NCI-H510A (cell line): ENCODE measurements around the gene CD46.

Experiments used
- DNase-seq: peaks from one replicate; lab custom pipeline; 2025; lab: John Stamatoyannopoulos, UW

CD46 gene

GRCh38 chr1:207813946-207814345 lies 62.1 kb downstream of the CD46 start:
- DNase-seq, result no peak

DNA sequence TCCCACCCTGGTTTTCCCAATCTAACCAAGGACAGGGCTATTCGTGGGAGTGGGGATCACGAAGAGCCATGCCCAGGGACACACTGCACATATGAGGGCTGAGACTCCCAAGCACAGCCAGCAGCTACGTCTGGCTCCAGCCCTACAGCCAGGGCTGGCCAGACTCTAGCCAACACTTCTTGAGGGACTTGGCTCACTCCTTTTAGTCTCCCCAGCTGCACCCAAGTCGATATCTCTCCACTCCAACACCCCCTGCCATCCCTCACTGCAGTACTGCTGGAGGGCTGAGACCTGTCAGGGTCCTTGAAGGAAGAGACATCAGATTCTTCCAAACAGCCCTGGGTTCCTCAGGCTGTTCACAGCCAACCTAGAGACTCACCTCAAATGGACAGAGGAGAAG lies 62.6 kb downstream of the CD46 start:
- no peak for DNase-seq

DNA sequence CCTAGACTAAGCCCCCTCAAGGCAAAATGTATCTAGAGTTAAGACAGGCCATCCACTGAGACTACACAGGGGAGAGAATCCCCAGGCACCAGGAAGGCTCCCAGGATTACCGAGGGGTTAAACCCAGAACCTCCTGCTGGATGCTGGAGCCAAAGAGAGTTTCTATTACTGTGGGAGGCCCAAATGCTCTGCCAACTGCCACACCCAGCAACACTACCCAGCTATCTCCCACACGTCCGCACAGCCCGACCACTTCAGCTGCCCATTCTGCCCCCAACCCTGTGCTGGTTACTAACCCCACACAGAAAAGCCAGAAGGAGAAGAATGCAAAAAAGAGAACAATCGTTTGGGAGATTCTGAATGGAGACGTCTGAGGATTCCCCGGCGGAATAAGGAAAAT lies 63.6 kb downstream of the CD46 start:
- DNase-seq, result no peak

DNA sequence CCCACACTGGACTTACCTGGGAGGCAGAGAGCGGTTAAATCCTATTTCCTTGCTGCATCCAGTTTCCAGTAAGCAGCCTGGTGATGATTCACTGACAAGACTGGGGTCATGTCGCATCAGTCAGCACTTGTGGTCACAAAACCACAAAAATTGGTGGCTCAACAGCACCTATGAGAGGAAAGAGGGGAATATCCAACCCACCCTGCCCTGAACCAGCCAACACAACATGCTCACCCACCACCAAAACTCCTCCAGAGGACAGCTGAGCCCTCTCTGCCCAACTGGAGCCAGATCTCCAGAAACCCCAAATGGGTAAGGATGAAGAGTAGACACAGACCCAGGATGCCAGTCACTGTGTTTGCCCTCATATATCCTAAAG lies 64.0 kb downstream of the CD46 start:
- no peak for DNase-seq

DNA sequence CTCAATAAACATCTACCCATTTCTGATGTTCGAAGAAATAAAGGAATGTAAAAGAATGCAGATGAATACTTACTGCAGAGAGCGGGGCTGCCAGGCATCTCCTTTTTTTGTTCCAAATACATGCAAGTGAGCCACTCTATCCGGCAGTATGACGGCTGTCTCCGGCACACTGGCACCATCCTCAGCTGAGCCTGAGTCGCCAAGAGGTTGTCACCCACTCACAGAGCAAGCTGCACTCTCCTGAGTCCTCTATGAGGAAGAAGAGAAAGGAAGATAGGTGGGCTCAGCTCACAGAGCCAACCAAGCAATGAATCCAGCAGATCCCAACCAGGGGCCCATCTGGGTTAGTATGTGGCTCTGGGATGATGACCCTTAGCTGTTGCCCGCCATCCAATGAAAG lies 65.3 kb downstream of the CD46 start:
- DNase-seq, result no peak

GRCh38 chr1:207817778-207818751 lies 66.2 kb downstream of the CD46 start:
- DNase-seq, result no peak

GRCh38 chr1:207818971-207819451 lies 67.2 kb downstream of the CD46 start:
- no peak for DNase-seq

DNA sequence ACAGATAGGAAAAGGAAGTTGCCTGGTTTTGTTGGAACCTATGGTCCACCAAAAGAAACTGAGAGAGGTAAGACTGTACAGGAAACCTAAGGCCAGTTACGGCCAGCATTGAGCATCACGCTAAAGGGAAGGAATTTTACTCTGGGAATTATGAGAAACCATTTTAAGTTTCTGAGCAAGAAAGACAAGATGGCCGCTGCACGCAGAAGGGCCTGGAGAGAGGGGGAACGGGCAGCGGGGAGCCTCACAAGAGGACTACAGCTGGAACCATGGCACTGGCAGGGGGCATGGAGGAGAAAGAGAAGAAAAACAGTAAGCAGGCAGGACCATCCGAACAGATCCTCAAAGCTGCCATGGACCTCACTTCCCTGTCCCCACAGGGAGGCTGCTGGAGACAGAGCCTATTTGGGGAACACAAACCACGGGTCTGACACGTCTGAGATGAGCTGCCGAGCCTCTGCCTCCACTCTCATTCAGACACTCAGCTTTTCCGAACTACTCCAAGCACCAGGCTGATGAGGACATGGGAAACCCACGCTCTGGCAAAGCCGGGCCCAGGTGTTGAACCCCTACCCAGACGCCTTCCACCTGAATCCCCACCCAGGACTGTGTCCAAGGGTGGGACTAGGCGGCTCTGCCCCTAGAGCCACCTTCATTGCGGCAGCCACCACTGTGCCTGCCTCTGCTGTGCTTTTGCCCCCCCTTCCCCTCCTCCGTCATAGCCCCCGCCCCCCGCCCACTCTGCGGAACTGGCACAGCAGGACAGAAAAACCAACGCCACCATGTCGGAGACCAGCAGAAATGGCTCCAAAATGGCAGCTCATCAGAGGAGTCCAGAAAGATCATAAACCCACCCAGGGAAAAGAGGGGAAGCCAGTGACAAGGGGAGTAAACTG lies 69.0 kb downstream of the CD46 start:
- no peak for DNase-seq

DNA sequence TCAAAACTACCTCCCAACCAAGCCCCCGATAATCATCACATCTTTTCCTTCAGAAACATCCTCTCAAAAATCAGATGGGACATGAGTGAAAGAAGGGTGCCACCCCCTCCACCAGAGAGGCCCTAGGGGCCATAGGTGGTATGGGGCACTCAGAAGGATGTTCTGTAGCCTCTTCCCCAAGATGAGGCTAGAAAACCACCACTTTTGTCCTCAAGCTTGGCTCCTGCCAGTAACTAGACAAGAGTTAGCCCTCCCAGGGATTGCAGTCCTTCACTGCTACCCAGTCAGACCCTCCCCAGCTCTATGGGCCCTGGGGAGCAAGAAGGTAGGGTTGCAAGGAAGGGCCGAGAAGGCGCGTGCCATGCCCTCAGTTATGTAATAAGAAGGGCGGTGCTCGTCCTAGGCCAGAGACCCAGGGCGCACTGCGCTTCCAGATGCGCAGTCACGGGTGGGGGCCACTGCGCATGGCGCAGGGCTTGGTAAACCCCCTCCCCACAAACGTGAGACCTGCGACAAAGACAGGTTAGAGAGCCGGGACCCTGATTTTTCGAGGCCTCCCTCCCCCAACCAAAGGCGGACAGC lies 69.7 kb downstream of the CD46 start:
- no peak for DNase-seq

GRCh38 chr1:207822124-207822601 lies 70.3 kb downstream of the CD46 start:
- DNase-seq, result no peak

DNA sequence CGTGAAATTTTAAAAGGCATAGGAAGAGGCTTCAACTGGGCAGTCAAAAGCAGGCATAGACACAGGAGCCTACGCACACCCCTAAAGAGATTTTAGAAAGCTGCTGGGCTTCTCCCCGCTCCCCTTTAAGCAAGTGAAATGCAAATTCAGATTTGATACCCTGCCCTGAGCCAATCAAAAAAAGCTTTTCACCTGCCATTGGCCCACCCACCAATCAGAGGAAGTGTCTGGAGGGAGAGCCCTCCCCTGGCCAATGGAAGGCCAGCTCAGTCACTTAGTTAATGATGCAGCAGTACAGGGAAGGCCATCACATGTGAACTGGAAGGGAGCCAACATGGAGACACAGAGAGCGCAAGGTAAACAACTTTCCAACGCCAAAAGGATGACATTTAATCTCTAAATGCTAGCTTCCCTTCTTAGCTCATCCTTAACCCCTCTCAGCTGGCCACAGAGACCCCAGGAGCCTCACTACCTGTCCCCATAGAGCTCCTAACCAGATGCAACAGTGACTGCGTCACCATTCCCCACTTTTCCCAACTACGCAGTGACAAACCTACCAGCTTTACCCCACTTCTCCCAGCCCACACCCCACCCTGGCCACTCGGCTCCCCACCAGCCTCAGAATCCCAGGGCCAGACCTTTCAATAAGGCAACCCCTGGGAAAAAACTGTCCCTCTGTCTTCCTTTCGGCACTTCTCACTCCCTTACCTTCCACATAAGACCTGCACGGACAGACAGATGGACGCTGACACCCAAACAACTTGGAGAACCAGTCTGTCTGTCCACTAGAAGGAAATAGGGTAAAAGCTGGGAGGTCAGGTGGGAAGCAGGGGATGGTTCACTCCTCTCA lies 71.0 kb downstream of the CD46 start:
- peak; percentile 88 for DNase-seq

DNA sequence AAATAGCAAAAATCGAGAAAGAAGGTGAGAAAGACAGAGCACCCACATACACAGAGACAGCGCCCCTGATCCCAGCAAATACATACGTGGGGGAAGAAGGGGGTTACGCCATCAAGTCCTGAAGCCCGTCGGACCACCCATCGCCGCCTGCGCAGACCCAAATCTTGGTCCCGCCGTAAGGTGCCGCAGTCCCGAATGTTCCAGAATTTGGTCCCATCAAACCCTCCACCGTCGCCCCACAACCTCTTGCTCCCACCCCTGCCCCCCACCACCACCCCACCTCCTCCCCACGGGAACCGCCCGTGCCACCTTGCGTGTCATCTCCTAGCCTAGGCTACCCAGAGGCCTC lies 71.7 kb downstream of the CD46 start:
- no peak for DNase-seq

DNA sequence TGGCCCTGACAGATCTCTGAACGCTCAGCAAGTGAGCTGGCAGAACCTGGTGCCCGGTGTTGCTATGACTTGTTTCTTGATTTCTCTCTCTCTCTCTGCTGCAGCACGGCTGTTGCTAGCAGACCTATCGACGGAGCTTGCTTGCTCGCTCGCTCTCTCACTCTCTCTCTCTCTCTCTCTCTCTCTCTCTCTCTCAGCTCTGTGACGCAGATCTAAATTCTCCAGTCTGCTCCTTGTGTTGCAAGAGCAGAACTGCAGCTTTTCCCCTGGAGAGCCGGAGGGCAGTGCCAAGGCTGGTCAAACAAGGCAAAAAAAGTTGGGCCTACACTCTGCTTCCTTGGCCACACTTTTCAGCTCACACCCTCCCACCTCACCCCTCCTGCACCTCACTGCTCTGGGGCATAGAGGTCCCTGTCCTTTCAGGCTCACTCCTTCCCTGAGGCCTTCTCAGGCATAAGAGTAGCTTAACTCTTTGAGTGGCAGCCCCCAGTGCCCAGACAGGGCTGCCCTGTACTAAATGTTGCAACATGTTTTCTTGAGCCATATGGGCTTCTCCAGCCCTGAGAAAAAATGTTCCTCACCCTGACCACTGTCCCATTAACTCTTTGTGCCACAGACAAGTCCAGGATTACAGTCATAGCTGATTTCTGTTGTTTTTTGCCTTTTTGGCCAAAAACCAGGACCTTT lies 72.2 kb downstream of the CD46 start:
- DNase-seq, result peak; percentile 85

- no peak for DNase-seq
Measured at GRCh38 chr1:207824691-207825408, 73.0 kb downstream of the CD46 start.

GRCh38 chr1:207825409-207825695 lies 73.5 kb downstream of the CD46 start:
- no peak for DNase-seq

DNA sequence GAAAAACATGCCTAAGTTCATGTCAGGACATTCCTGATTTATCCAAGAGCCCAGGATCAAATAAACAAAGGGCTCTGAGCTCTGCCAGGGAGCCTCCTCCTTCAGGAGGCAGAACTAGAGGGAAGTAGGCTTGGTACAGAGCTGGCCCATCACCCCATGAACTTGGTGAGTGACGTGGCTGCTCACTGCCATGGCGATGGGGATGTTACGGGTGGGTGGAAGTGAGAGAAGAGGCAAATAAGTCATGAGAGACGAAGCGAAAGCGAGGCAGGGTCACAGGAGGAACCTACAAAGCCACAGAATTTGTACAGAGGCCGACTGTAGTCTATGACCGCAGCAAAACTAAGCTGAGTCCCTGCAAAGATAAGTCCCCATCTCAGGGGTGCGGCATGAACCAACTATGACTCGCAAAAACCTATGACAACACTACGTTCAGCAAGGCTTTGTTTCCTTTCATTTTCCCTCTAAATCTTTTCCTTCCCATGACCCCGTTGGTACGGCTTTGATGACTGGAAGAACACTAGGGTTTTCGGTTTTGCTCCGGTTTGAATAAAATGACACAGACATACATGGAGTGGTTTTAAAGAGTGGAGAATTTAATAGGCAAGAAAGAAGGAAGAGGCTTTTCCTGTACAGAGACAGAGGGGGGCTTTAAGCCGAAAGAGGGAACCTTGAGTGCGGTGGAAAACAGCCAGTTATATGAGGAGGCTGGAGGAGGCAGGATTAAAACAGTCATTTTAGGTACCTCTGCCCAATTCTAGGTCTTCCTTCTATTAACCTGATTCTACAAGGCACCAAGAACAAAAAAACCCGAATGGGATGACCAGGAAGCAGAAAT lies 74.1 kb downstream of the CD46 start:
- DNase-seq, result no peak

- DNase-seq, result no peak
Measured at GRCh38 chr1:207826557-207827487, 75.0 kb downstream of the CD46 start.

- no peak for DNase-seq
Measured at GRCh38 chr1:207827488-207827830, 75.6 kb downstream of the CD46 start.
